IMR-90 (cell line): Measurements from ENCODE around the gene KIAA0040. TPM values are rescaled to one million over a fixed set of nuclear protein-coding genes. Genes with fewer than 3 reads are reported as not detected.

ENCODE experiments used
- ATAC-seq: fragments of 200-7000 bp; cut with Tn5 transposase; 2 replicates; pipeline ENCODE4 v1.9.1; 2020; ENCODE audit warnings: low read depth, mild to moderate bottlenecking, moderate library complexity
- BruUV-seq: library from RNA; stranded (reverse); fragments of 400-500 nt; replicated peaks from 2 replicates; lab custom pipeline; 2021; lab: Mats Ljungman, UMichigan
- CTCF ChIA-PET: fragments of 300-600 bp; formaldehyde crosslinking; extraction: SDS; loops from one replicate; lab custom pipeline; 2021; ENCODE audit warnings: antibody characterized with exemption; lab: Yijun Ruan, JAX
- POLR2A ChIA-PET: fragments of 300-600 bp; sonication (Branson Sonifier 250); formaldehyde crosslinking; loops from one replicate; lab custom pipeline; 2022; ENCODE audit warnings: antibody characterized with exemption; ENCODE audit not compliant: unreplicated experiment; lab: Charles Lee
- DNase-seq: peaks from one replicate; pipeline ENCODE4 v3.0.0; 2013
- H2AFZ ChIP-seq: replicated peaks from 2 replicates; pipeline ENCODE3; 2013; ENCODE audit warnings: low read length, mild to moderate bottlenecking; ENCODE audit not compliant: poor library complexity
- H2AK5ac ChIP-seq: 2 replicates; pipeline ENCODE4 v1.6.1; 2013; ENCODE audit warnings: low read depth, low read length, inconsistent platforms
- H2AK9ac ChIP-seq: replicated peaks from 2 replicates; pipeline ENCODE3; 2013; ENCODE audit warnings: mild to moderate bottlenecking, low read depth, low read length, moderate library complexity; ENCODE audit not compliant: poor library complexity
- H2BK120ac ChIP-seq: 2 replicates; pipeline ENCODE4 v1.6.1; 2013; ENCODE audit warnings: low read depth, low read length, inconsistent platforms
- H2BK15ac ChIP-seq: 3 replicates; pipeline ENCODE4 v1.6.1; 2013; ENCODE audit warnings: low read depth, low read length, inconsistent platforms
- H2BK20ac ChIP-seq: 2 replicates; pipeline ENCODE4 v1.6.1; 2013; ENCODE audit warnings: low read depth, mild to moderate bottlenecking, inconsistent platforms, low read length, moderate library complexity
- H2BK5ac ChIP-seq: 2 replicates; pipeline ENCODE4 v1.6.1; 2013; ENCODE audit warnings: mild to moderate bottlenecking, low read depth, low read length, inconsistent platforms; ENCODE audit not compliant: poor library complexity, severe bottlenecking
- H3K14ac ChIP-seq: replicated peaks from 2 replicates; pipeline ENCODE4 v1.6.1; 2013; ENCODE audit warnings: low read depth, low read length, inconsistent platforms
- H3K18ac ChIP-seq: 2 replicates; pipeline ENCODE4 v1.6.1; 2013; ENCODE audit warnings: low read depth, low read length, control low read depth
- H3K23ac ChIP-seq: 2 replicates; pipeline ENCODE4 v1.6.1; 2013; ENCODE audit warnings: low read depth, low read length, inconsistent platforms
- H3K27ac ChIP-seq: 2 replicates; pipeline ENCODE4 v1.5.1; 2013; ENCODE audit warnings: mild to moderate bottlenecking, control low read depth, low read length; ENCODE audit not compliant: insufficient read depth
- H3K27me3 ChIP-seq: 2 replicates; pipeline ENCODE4 v1.6.1; 2013; ENCODE audit warnings: low read length; ENCODE audit not compliant: control insufficient read depth, insufficient read depth
- H3K36me3 ChIP-seq: 2 replicates; pipeline ENCODE4 v1.6.1; 2013; ENCODE audit warnings: low read length, mixed read lengths; ENCODE audit not compliant: control insufficient read depth, insufficient read depth
- H3K4ac ChIP-seq: 2 replicates; pipeline ENCODE4 v1.6.1; 2013; ENCODE audit warnings: low read depth, low read length, inconsistent platforms
- H3K4me1 ChIP-seq: 2 replicates; pipeline ENCODE4 v1.6.1; 2013; ENCODE audit warnings: low read length, mixed read lengths; ENCODE audit not compliant: control insufficient read depth, insufficient read depth
- H3K4me2 ChIP-seq: 2 replicates; pipeline ENCODE4 v1.6.1; 2013; ENCODE audit warnings: low read depth, mild to moderate bottlenecking, control low read depth, low read length, moderate library complexity
- H3K4me3 ChIP-seq: 2 replicates; pipeline ENCODE4 v1.5.1; 2013; ENCODE audit warnings: low read depth, mild to moderate bottlenecking, control low read depth, low read length, moderate library complexity; ENCODE audit not compliant: insufficient read depth
- H3K56ac ChIP-seq: 2 replicates; pipeline ENCODE4 v1.6.1; 2013; ENCODE audit warnings: low read length, inconsistent platforms; ENCODE audit not compliant: insufficient read depth; ENCODE audit errors: extremely low read depth
- H3K79me1 ChIP-seq, 2 experiments: 2 replicates each; pipeline ENCODE4 v1.6.1; 2013; ENCODE audit warnings: low read length in 2 of 2, inconsistent platforms in 1 of 2, low read depth in 1 of 2
- H3K9ac ChIP-seq: 2 replicates; pipeline ENCODE4 v1.6.1; 2013; ENCODE audit warnings: low read depth, low read length, control low read depth
- H3K9me1 ChIP-seq: 2 replicates; pipeline ENCODE4 v1.6.1; 2013; ENCODE audit warnings: low read length, inconsistent platforms; ENCODE audit not compliant: insufficient read depth
- H3K9me3 ChIP-seq: 2 replicates; pipeline ENCODE4 v1.6.1; 2013; ENCODE audit warnings: low read length; ENCODE audit not compliant: control insufficient read depth, insufficient read depth
- H4K20me1 ChIP-seq: 2 replicates; pipeline ENCODE4 v1.6.1; 2013; ENCODE audit warnings: low read length, inconsistent platforms; ENCODE audit not compliant: insufficient read depth
- H4K5ac ChIP-seq: 2 replicates; pipeline ENCODE4 v1.6.1; 2013; ENCODE audit warnings: mild to moderate bottlenecking, low read depth, low read length, control low read depth
- H4K8ac ChIP-seq, 2 experiments: 2 replicates each; pipeline ENCODE4 v1.6.1; 2013; ENCODE audit warnings: low read depth in 2 of 2, low read length in 2 of 2, control low read depth in 1 of 2, inconsistent platforms in 1 of 2
- H4K91ac ChIP-seq: 2 replicates; pipeline ENCODE4 v1.6.1; 2013; ENCODE audit warnings: low read depth, low read length, inconsistent platforms; ENCODE audit not compliant: insufficient read depth
- BHLHE40 ChIP-seq: fragments of 150-350 bp; IDR thresholded peaks from 2 replicates; pipeline ENCODE4 v1.6.1; 2016; ENCODE audit warnings: mild to moderate bottlenecking, low read depth, low read length
- CEBPB ChIP-seq: IDR thresholded peaks from 2 replicates; pipeline ENCODE4 v1.6.1; 2012; ENCODE audit warnings: low read depth, low read length, improper control_type of control experiment
- CHD1 ChIP-seq: IDR thresholded peaks from 2 replicates; pipeline ENCODE4 v1.6.1; 2012; ENCODE audit warnings: low read depth, low read length, improper control_type of control experiment
- CTCF ChIP-seq: conservative IDR thresholded peaks from 2 replicates; pipeline ENCODE4 v1.5.1; 2012; ENCODE audit warnings: mild to moderate bottlenecking, low read depth, low read length, improper control_type of control experiment
- MXI1 ChIP-seq: IDR thresholded peaks from 2 replicates; pipeline ENCODE4 v1.6.1; 2012; ENCODE audit warnings: low read depth, mild to moderate bottlenecking, low read length, moderate library complexity, borderline replicate concordance
- POLR2A ChIP-seq: IDR thresholded peaks from 2 replicates; pipeline ENCODE4 v1.6.1; 2012; ENCODE audit warnings: mild to moderate bottlenecking, low read depth, low read length
- RAD21 ChIP-seq: IDR thresholded peaks from 2 replicates; pipeline ENCODE4 v1.6.1; 2012; ENCODE audit warnings: low read length, improper control_type of control experiment
- RCOR1 ChIP-seq: IDR thresholded peaks from 2 replicates; pipeline ENCODE4 v1.6.1; 2012; ENCODE audit warnings: mild to moderate bottlenecking, low read length, improper control_type of control experiment; ENCODE audit not compliant: insufficient replicate concordance
- RFX5 ChIP-seq: IDR thresholded peaks from 2 replicates; pipeline ENCODE4 v1.8.0; 2012; ENCODE audit warnings: low read depth, mild to moderate bottlenecking, low read length, moderate library complexity
- SMC3 ChIP-seq: fragments of 150-350 bp; IDR thresholded peaks from 2 replicates; pipeline ENCODE4 v1.6.1; 2016; ENCODE audit warnings: low read depth, mild to moderate bottlenecking, antibody characterized with exemption, low read length, moderate library complexity
- USF2 ChIP-seq: fragments of 150-350 bp; IDR thresholded peaks from 2 replicates; pipeline ENCODE4 v1.6.1; 2017; ENCODE audit warnings: mild to moderate bottlenecking, antibody characterized with exemption, low read length, low read depth
- WGBS, 2 experiments: methylation state at CpG; one replicate each; pipeline versions ENCODE4 v1.1.5 to v1.1.7; 2013; ENCODE audit warnings: missing lambda C conversion rate in 2 of 2; ENCODE audit not compliant: insufficient read length in 1 of 2; ENCODE audit errors: extremely low coverage in 2 of 2; 5-methylcytosine and 5-hydroxymethylcytosine counted together
- dilution Hi-C: fragments of 300-500 bp; cut with HindIII; formaldehyde crosslinking; loops from one replicate; pipeline ENCODE4 v1.14.3; 2018; ENCODE audit warnings: low sequenced_read_pairs; ENCODE audit not compliant: unreplicated experiment
- in situ Hi-C: fragments of 300-500 bp; cut with MboI; formaldehyde crosslinking; loops from 3 replicates; pipeline ENCODE4 v1.14.3; 2019; ENCODE audit warnings: low sequenced_read_pairs, inconsistent platforms, mixed read lengths
- intact Hi-C: fragments of 100-400 bp; cut with micrococcal nuclease; formaldehyde crosslinking; loops from 2 replicates; pipeline ENCODE4 v1.10.0; 2022
- polyA plus RNA-seq, 3 experiments: library from polyadenylated mRNA; depleted of rRNA; stranded (reverse); fragments of >200 nt; gene quantifications; 2 replicates each; pipeline ENCODE4 v1.2.3, GENCODE V29; 2012; ENCODE audit warnings: low replicate concordance in 1 of 3
- total RNA-seq: library from RNA; depleted of rRNA; stranded (reverse); fragments of >200 nt; gene quantifications from 2 replicates; pipeline ENCODE4 v1.2.3, GENCODE V29; 2012
- TF ChIP-seq, protein P1 (sequence below): fragments of 150-350 bp; IDR thresholded peaks from 2 replicates; pipeline ENCODE4 v1.6.1; 2016; ENCODE audit warnings: low read depth, mild to moderate bottlenecking, low read length, moderate library complexity, borderline replicate concordance

The KIAA0040 gene
- total and polyA plus RNA-seq, 2 of the 4 experiments (the other 2 are of a cell fraction) = 0.05 to 0.18 TPM

DNA sequence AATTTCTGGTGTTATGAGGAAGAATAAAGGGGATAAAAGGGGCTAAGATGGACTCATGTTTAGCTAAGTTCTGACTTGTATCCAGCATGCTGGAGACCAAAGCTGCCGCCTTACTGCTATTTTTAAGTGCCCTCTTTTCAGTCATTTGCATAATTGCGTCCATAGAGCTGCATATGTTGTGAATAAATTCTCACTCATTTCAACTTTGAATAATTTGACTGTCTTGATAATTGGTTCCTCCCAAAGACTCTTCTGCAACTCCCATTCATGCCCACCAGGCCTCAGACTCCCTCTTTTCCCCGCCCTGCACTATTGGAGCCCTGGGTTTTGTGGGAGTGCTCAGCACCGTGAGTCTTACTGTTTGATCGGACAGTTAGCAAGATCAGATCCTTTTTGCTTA lies 45.0 kb downstream of the KIAA0040 start:
- Histone ChIP-seq H3K14ac (no peak overlapping the region), H3K18ac (no peak overlapping the region), H3K4me2 (no peak overlapping the region), H4K8ac (no peak overlapping the region), H4K20me1 (no peaks in the 10 kb centered on the region), H3K4ac (no peak overlapping the region), H3K27me3 (peaks cover 5% of the 10 kb centered on the region; the same call in 1 of the 2 replicates), H3K56ac (no peak overlapping the region), H3K4me1 (no peaks in the 10 kb centered on the region), H4K5ac (no peak overlapping the region), H2AK5ac (no peak overlapping the region), H2BK120ac (no peak overlapping the region), H2BK15ac (no peak overlapping the region), H3K9me1 (no peaks in the 10 kb centered on the region), H4K91ac (no peak overlapping the region), H2AK9ac (no peak overlapping the region), H3K79me1 (no peaks in the 10 kb centered on the region), H3K23ac (no peak overlapping the region), H2BK5ac (no peak overlapping the region), H3K4me3 (no peak overlapping the region), H3K9ac (no peak overlapping the region), H2AFZ (no peak overlapping the region), H3K27ac (no peak overlapping the region), H2BK20ac (no peak overlapping the region), H3K9me3 (no peaks in the 10 kb centered on the region), H3K36me3 (no peaks in the 10 kb centered on the region)
- no peak for ATAC-seq
- dilution Hi-C loops = no loop called here
- no CpG with 5 or more reads among the region's 5 CpGs for WGBS, 2 experiments
- no TSS peak for BruUV-seq
- intact Hi-C loops = no loop called here
- in situ Hi-C loops = loop anchor here (10.0 kb wide), 1 partner anchor 373 kb away; no protein-coding TSS in a partner anchor
- TF ChIP-seq CEBPB = no peak
- TF ChIP-seq USF2 = no peak
- no peak for TF ChIP-seq RAD21
- TF ChIP-seq CTCF = no peak
- TF ChIP-seq CHD1 = no peak
- no peak for TF ChIP-seq RCOR1
- no peak for TF ChIP-seq BHLHE40
- no peak for TF ChIP-seq MXI1
- TF ChIP-seq RFX5 = no peak
- TF ChIP-seq SMC3 = no peak
- no peak for TF ChIP-seq POLR2A
- TF ChIP-seq, protein P1, sequence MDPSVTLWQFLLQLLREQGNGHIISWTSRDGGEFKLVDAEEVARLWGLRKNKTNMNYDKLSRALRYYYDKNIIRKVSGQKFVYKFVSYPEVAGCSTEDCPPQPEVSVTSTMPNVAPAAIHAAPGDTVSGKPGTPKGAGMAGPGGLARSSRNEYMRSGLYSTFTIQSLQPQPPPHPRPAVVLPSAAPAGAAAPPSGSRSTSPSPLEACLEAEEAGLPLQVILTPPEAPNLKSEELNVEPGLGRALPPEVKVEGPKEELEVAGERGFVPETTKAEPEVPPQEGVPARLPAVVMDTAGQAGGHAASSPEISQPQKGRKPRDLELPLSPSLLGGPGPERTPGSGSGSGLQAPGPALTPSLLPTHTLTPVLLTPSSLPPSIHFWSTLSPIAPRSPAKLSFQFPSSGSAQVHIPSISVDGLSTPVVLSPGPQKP = no peak
- DNase-seq = no peak
- ChIA-PET CTCF (interaction anchor here (1.4 to 2.0 kb wide), 4 partner anchors 8 to 118 kb away, joined by 5 to 18 read pairs (median 6); no protein-coding TSS in a partner anchor), POLR2A (no interaction called here)
